Dedifferentiated amniotic fluid mesenchymal stem cell (primary cell): ENCODE data around the gene NPHP4.

Experiments
- DNase-seq: peaks from one replicate; pipeline ENCODE4 v3.0.0-alpha.2; 2016; ENCODE audit errors: extremely low spot score

The NPHP4 gene

DNA sequence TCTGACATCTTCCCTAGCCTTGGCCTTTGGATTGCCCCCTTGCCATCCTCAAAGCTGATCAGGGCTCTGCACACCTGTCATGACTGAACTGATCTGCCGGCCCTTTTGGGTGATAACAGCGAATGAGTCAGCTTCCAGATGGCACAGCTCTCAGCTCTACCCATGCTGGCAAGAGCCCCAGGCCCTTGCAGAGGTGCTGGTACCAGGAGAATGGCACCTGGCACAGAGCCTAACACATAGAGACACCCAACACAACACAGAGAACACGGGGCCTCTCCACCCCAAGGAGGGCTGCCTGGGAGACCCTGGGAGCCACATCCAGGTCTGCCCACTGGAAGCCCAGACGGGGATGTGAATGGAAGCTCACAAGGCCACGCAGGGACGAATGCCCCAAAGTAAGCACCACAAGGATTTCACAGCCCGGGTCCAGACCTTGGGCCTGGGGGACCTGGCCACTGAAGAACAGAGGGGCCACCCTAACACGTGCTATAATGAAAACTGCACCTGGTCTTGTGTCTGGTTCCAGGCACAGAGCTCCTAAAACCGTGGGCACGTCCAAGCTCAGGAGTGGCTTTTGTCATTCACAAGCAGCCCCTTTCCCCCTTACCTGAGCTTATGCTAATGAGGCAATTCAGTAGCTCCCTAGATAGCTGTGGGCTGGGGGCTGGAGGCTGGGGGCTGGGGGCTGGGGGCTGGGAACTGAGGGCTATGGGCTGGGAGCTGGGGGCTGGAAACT is 160.5 kb downstream of the NPHP4 start:
- DNase-seq, result no peak

DNA sequence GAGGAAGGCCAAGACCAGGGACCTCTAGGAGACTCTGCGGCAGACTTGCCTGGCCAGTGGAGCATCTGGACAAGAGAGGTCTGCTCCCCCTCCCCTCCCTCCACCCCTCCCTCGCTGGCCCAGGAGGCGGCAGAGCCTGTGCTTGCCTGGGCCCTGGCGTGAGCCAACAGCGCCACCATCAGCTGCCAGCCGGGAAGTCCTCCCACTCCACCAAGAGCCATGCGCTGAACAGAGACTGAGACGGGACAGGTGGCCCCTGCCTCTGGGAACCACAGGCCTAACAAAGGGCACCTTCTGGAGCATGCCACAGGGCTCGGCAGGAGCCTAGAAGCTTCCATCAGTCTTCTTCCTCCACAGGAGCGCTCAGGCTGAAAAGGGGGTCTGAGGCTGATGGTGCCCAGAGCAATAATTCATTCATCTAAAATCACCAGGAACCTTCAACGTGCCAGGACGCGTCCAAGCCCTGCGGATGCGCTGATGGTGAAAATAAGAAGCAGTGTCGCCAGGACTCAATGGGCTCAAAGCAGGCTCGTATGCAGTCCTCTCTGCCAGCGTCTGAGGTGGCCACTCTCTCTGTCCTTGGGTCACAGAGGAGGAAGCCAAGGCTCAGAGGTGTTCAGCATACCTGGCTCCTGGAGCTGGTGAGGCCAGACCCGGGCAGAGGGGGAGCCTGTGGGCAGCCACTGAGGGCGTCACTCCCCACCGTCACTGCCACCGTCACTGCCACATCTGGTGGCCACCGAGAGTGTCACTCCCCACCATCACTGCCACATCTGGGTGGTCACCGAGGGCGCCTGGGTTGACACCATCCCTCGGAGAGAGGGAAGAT is 161.2 kb downstream of the NPHP4 start:
- no peak for DNase-seq

DNA sequence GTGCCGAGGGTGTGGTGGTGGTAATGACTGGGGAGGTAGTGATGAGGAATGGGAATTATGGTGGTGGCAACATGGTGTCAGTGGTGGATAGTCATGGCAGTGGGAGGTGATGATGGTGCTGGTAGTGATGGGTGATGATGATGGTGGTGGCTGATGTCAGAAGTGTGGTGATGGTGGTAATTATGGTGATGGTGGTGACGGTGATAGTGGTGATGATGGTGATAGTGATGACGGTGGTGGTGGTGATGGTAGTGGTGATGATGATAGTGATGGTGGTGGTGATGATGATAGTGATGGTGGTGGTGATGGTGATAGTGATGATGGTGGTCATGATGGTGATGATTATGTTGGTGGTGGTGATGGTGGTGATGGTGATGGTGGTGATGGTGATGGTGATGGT is 162.8 kb downstream of the NPHP4 start:
- DNase-seq, result no peak

DNA sequence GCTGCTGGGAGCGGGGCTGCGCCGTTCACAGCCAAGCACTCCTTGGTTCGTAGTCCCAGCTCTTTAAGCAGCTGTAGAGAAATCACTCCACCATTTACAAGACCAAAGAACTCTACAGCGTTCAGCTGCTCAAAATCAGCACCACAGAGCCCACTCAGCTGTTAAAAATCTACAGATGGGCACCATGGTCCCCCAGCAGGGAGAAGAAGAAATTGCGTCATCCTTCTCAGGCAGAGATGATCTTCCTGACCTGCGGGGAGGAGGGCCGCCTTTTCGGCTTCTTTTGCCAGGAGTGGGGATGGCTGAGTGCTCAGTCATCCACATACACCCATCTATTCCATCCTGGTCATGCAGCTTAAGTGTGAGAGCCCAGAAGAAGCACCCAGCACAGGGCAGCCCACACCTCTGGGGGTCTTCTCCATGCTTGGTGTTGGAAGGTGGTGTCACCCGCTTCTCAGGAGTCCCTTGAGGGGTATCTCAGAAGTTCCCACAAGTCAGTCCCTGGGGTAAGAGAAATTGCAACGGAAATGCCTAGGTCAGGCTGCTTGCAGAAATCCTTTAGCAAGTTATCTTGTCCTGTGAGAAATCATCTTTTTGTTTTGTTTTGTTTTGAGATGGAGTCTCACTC is 163.8 kb downstream of the NPHP4 start:
- no peak for DNase-seq

DNA sequence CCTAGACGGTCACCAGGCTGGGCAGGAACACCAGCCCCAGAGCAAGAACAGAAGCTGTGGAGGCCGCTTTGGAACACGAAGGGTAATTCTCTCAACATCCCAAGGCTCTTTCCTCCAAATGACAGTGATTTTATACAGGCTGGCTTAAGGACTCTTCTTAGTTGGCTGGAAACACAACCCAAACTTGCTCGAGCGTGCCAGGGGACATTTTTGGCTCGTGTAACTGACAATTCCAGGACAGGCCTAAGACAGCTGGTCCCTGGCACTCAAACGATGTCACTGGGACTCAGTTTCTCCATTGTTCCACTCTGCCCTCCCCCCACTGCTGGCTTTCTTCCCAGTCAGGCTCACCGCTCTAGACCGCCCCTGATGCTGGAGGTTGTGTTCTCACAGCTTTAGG is 164.7 kb downstream of the NPHP4 start:
- DNase-seq, result no peak

DNA sequence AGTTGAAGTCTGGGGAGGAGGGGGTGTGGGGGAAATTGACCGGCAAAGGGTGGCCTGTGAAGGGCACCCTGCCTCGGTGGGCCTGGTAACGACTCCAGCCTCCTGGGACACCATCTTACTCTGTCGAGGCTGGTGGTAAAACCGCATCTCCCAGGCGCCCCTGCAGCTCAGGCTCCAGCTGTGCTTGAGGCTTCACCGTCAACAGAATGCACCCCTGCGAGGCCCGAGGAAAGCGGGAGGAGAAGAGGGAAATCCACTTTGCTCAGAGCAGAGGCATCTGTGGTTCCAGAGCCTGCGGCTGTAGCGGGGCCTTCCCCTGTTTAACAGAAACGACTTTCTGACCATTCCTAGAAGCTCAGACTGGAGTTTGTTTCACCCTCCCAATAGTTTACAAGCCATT is 165.6 kb downstream of the NPHP4 start:
- no peak for DNase-seq

DNA sequence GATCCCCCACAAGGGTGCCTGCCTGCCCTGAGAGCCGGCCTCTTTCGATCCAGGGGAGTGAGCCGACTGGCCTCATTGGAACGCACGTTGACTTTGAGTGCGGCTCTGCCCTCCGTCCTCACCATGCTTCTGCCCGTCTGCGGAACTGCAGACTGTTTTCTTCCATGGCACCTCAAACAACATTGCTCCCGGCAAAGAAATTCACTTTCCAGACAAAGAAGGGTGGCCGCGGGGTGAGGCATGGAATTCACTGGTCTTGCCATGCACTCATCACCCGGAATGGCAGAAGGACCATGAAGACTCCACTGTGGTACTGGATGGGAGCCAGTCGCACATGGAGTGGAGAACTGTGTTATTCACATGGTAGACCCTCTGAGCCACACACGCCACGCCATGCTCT is 169.5 kb downstream of the NPHP4 start:
- DNase-seq, result no peak

DNA sequence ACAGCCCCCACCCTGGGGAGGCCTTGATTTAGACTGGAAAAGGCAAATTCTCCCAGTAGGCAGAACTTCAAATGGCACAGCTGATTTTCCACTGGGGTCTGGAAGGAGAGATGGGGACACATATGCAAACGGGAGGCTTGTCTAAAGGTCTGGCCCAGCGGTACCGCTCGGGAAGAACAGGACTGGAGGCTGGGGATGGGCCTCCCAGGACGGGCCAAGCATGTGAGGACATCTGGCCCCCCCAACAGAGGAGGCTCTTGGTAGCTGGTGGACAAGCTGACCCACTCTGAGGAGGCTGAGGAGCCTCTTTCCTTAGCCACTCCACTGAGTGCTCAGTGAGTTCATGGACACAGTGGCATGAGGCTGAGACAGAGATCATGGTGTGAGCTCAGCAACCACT is 170.0 kb downstream of the NPHP4 start:
- no peak for DNase-seq

DNA sequence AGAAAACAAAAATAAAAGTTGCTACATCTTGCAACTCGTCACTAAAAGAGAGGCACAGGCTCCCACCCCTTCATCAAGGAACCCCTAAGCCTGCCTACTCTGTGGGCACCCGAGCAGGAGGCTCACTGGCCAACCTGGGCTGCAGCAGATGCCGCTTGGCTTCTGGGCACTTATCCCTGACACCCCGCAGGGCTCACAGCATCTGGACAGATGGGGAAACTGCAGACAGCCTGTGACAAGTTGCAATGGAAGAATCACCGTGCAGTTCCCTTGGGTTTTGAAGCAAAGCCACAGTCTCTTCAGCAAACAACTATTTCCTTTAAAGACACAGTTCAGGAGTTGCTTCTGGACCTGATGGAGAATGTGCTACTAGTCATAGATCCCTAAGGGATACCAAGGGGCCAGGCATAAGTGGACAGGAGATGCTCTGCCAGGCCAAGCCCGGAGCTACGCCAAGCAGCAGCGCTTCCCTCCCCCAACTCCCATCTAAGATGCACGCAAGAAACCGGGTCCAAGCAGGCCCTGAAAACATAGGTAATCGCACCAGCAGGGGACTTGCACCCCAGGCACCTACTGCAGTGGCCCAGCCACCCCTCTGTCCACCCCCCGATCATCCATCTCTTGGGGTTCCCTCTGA is 170.6 kb downstream of the NPHP4 start:
- DNase-seq, result no peak

DNA sequence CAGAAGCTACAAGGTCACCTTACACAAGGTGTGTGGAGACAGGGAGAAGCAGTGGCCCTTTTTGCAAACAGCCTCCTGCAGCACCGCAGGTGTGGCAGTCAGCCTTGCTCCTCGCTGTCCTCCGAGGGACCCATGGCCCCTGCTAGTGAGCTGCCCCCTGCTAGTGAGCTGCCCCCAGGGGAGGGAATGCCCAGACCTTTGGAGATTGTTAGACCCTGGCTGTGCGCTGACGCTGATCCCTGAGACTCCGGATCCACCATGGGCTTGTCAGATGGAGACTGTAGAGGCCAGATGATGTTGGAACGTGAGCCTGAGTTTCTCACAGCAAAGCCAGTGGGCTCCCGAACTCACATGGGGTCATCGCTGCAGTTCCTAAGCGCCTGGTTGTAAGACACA is 172.2 kb downstream of the NPHP4 start:
- no peak for DNase-seq

DNA sequence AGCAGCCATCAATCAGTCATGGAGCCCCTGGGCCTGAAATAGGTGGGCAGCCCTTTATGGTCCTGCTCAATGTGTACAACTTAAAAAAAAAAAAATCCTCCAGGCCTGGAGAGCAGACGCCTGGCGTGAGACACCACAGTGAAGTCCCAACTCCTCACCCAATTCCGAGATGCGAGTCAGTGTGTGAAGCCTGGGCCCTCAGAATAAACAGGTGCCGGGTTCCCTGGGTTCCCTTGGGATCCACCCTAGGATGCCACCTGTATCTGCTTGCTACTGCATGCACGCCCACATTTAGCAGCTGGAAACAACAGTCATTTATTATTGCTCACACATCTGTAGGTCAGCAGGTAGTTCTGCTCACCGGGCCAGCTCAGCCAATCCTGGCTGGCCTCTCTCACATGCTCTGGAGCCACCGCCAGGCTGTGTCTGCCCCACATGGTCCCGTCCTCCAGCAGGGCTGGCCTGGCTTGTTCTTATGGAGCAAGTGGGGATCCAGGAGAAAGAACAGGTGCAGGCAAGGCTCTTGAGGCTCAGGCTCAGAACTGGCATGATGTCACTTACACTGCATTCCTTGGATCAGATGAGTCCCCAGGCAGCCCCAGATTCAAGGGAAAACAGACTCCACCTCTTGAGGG is 172.7 kb downstream of the NPHP4 start:
- DNase-seq, result no peak

DNA sequence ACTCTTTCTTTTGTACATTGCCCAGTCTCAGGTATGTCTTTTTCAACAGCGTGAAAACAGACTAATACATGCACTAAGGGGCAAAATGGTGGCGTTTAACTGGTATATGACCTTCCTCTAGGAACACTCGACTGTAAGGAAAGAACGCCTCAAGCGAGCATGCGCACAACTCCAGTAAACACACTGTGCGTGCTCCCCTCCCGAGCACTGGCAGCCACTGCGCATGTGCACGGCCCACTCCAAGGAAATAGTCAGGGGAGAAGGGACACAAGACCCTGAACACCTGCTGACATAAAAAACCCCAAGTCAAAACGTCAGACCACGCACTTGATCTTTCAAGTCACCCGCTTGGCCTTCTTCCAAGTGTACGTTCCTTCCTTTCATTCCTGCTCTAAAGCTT is 173.5 kb downstream of the NPHP4 start:
- no peak for DNase-seq

DNA sequence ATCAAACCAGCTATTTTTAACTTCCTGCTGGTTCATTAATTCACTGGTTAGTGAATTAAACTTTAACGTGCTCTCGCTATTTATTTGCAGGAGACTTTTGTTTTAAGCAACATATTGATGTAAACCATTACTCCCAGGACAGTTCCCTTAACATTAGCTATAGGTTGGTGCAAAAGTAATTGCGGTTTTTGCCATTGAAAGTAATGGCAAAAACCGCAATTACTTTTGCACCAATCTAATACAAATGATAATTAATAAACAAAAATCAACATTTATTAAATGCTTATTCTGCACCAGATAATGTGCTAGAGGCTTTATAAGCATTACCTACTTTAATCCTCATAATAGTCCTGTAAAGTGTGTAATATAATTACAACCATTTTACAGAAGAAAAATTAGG is 176.5 kb downstream of the NPHP4 start:
- DNase-seq, result no peak

DNA sequence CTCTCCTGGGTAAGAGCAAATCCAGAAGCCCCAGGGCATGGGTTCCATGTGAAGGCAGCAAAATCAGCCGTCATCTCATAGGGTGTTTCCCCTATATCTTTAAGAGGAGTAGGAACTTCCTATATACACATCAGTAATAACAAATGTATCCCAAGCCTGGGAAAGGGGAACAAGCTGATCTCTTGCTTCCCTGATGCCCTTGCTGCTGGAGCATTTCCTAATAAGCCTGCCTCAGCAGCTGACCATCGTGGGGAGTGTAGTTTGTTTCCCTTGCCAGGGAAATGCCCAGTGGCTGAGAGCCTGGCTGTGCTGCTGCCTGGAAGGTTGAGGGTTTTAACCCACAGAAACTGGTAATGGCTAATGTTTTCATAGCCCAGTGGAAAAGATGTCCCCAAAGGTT is 177.0 kb downstream of the NPHP4 start:
- DNase-seq, result no peak

DNA sequence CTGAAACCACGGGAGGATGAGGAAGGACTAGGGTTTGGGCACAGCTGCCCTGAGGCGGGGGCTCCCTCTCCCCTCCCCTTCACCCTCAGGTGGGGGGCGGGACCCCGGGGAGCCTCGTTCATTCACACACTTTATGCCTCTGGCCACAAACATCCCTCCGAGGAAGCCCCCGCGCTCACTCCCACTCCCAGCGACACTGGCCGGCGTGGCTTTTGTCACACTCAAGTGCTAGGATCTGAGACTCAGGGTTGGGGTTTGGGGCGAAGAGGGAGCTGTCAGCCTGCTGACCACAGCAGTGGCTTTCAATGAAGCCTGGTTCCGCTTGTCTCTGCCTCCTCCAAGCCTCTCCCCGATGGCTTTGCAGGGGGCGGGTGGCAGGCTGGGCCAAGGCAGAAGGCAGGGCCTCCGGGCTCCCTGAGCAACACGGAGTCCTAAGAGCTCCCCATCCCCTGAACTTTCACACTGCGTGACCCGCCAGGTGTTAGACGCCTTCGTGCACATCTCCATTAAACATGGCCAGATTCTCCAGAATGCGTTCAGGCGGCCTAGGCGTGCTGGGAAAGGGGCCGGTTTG is 178.1 kb downstream of the NPHP4 start:
- DNase-seq, result no peak

DNA sequence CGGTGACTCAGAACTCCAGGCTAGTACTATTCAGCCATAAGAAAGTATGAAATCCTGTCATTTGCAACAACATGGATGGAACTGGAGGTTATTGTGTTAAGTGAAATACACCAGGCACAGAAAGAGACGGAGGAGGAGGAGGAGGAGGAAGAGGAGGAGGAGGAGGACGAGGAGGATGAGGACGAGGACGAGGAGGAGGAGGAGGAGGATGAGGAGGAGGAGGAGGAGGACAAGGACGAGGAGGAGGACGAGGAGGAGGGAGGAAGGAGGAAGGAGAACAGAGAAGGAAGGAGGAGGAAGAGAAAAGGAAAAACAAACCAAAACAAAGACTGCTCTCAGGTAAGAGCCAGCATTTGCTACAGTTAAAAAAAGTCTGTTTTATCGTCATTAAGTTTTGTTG is 178.7 kb downstream of the NPHP4 start:
- no peak for DNase-seq
